Epithelial cell of esophagus (primary cell): Measurements from ENCODE around the gene PORCN.
A peak's percentile ranks its signal among the peaks of the same experiment; 100 is the strongest.

Experiments used
- DNase-seq: peaks from one replicate; pipeline ENCODE4 v3.0.0; 2010; ENCODE audit warnings: low read depth
- H3K4me3 ChIP-seq: 2 replicates; pipeline ENCODE4 v1.5.1; 2011; ENCODE audit warnings: mild to moderate bottlenecking, low read length, control low read depth
- CTCF ChIP-seq: IDR thresholded peaks from 2 replicates; pipeline ENCODE4 v1.5.1; 2011; ENCODE audit warnings: low read depth, mild to moderate bottlenecking, low read length, control low read depth, inconsistent platforms; ENCODE audit not compliant: insufficient read depth; ENCODE audit errors: missing control alignments

Gene PORCN

GRCh38 chrX:48487362-48487798, 21.4 kb upstream of the PORCN start:
- no peak overlapping the region for H3K4me3 ChIP-seq
- TF ChIP-seq CTCF: no peak
- DNase-seq: peak; percentile 96

GRCh38 chrX:48488034-48488433, 20.8 kb upstream of the PORCN start:
- no peak for TF ChIP-seq CTCF

GRCh38 chrX:48489296-48489695, 19.5 kb upstream of the PORCN start:
- no peak for TF ChIP-seq CTCF
- no peak for DNase-seq

More at GRCh38 chrX:48488034-48488433, 20.8 kb upstream of the PORCN start:
- no peak overlapping the region for H3K4me3 ChIP-seq
- no peak for DNase-seq

GRCh38 chrX:48489892-48490291, 18.9 kb upstream of the PORCN start:
- no peak for TF ChIP-seq CTCF
- no peak overlapping the region for H3K4me3 ChIP-seq
- peak; percentile 82 for DNase-seq

More at GRCh38 chrX:48489296-48489695, 19.5 kb upstream of the PORCN start:
- no peak overlapping the region for H3K4me3 ChIP-seq

GRCh38 chrX:48490661-48491060, 18.1 kb upstream of the PORCN start:
- H3K4me3 ChIP-seq: no peak overlapping the region
- peak; percentile 87 for DNase-seq
- TF ChIP-seq CTCF: no peak

GRCh38 chrX:48491809-48492208, 17.0 kb upstream of the PORCN start:
- DNase-seq: no peak
- H3K4me3 ChIP-seq: no peak overlapping the region
- no peak for TF ChIP-seq CTCF

GRCh38 chrX:48492293-48492910, 16.4 kb upstream of the PORCN start:
- DNase-seq: peak; percentile 53
- no peak for TF ChIP-seq CTCF
- no peak overlapping the region for H3K4me3 ChIP-seq
